Subcutaneous abdominal adipose tissue (tissue), 5 donors: ENCODE results near the gene SURF2.

Source experiments
- H3K27ac ChIP-seq: one replicate; pipeline ENCODE4 v1.7.0; 2013; ENCODE audit warnings: low read depth, mild to moderate bottlenecking, inconsistent platforms, low read length, moderate library complexity
- H3K27me3 ChIP-seq, 5 donors: one replicate each; pipeline ENCODE4 v1.7.0; 2013; ENCODE audit warnings: low read length in 5 of 5, inconsistent platforms in 1 of 5; ENCODE audit not compliant: control insufficient read depth in 5 of 5, insufficient read depth in 4 of 5
- H3K36me3 ChIP-seq, 5 donors: one replicate each; pipeline ENCODE4 v1.7.0; 2013; ENCODE audit warnings: low read length in 5 of 5; ENCODE audit not compliant: control insufficient read depth in 5 of 5, insufficient read depth in 5 of 5
- H3K4me1 ChIP-seq, 5 donors: one replicate each; pipeline ENCODE4 v1.7.0; 2013; ENCODE audit warnings: low read length in 5 of 5, mild to moderate bottlenecking in 3 of 5, moderate library complexity in 1 of 5; ENCODE audit not compliant: control insufficient read depth in 5 of 5, insufficient read depth in 5 of 5
- H3K4me3 ChIP-seq, 5 donors: one replicate each; pipeline ENCODE4 v1.7.0; 2013; ENCODE audit warnings: low read length in 5 of 5, low read depth in 1 of 5
- H3K9ac ChIP-seq, 5 donors: one replicate each; pipeline ENCODE4 v1.7.0; 2013; ENCODE audit warnings: low read length in 5 of 5, mild to moderate bottlenecking in 4 of 5, moderate library complexity in 3 of 5
- H3K9me3 ChIP-seq, 5 donors: one replicate each; pipeline ENCODE4 v1.7.0; 2013; ENCODE audit warnings: low read length in 5 of 5; ENCODE audit not compliant: control insufficient read depth in 5 of 5
- donor health status: healthy.
- donor health status: healthy.
- donor health status: healthy.
- donor health status: healthy.
- donor health status: healthy.

Gene SURF2

GRCh38 chr9:133344979-133345378 is 11.4 kb upstream of the SURF2 start:
- Histone ChIP-seq H3K4me3 (no peak overlapping the region), H3K4me1 (peaks cover 11 to 63% (median 45%) of the 10 kb centered on the region in 5 donors), H3K36me3 (peaks cover 0 to 72% (median 65%) of the 10 kb centered on the region in 5 donors), H3K27me3 (no peaks in the 10 kb centered on the region), H3K27ac (no peak overlapping the region), H3K9ac (peak overlapping the region in 1 of 5 donors; percentile 35), H3K9me3 (no peaks in the 10 kb centered on the region)

DNA sequence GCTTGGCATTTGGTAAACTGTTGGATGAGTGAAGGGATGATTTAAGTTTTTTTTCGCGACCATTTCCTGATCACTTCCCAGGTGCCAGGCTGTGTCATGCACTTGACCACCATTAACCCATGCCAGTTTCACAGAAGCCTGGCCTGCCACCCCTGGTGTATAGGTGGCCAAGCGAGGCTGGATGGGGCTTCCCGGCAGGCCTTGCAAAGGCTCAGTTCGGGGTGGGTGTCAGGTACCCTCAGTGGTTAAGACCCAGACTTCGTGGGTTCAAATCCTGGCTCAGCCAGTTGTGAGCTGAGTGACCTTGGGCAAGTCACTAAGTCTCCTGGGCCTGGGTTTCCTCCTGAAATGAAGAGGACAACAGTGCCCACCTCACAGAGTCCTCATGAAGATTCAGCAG is 10.8 kb upstream of the SURF2 start:
- Histone ChIP-seq H3K27me3 (no peaks in the 10 kb centered on the region), H3K27ac (no peak overlapping the region), H3K4me3 (no peak overlapping the region), H3K4me1 (peaks cover 10 to 57% (median 42%) of the 10 kb centered on the region in 5 donors), H3K9ac (peak overlapping the region in 2 of 5 donors; percentile 5 to 35), H3K9me3 (no peaks in the 10 kb centered on the region), H3K36me3 (peaks cover under 1 to 72% (median 66%) of the 10 kb centered on the region in 5 donors)

DNA sequence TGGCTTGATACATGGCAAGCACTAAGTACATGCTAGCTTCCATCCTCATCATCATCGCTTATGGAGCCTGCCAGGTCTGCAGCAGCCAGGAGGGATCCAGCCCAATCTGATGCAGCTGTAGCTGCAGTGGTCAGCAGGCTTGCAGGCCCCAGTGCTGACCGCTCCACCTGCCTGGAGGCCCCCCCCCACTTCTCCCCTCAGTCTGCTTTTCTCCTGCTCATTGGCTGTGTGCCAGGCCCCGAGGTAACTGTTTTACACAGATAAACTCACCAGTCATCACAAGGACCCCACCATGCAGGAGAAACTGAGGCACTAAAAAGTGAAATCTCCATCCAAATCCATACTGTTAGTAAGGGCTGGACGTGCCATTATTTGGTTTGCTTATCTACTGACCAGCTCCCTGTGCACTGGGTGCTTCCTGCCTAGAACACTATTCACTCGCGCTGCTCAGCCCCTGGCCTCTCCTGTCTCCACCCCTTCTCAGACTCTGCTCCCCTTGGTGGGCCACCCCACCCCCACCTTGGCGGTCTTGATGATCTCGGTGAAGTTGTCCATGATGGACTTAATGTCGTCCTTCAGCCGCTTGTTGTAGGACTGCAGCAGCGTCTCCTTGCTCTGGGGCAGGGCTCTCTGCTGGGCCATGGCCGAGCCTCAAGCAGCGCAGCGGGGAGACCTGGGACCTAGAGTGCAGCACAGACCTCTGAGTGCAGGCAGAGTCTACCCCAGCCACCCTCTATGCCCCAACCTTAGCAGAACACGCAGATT is 10.1 kb upstream of the SURF2 start:
- Histone ChIP-seq H3K36me3 (peaks cover 5 to 72% (median 66%) of the 10 kb centered on the region in 5 donors), H3K4me3 (peak overlapping the region in 4 of 5 donors; percentile 94 to 99 (median 96)), H3K9ac (peak overlapping the region in 3 of 5 donors; percentile 76 to 79 (median 76)), H3K27me3 (no peaks in the 10 kb centered on the region), H3K27ac (peak overlapping the region; percentile 92), H3K4me1 (peaks cover 10 to 52% (median 39%) of the 10 kb centered on the region in 5 donors), H3K9me3 (no peaks in the 10 kb centered on the region)

GRCh38 chr9:133347515-133347984 is 8.8 kb upstream of the SURF2 start:
- Histone ChIP-seq H3K9ac (peak overlapping the region; percentile 26 to 99 (median 98)), H3K9me3 (peaks cover 0 to 2% (median 0%) of the 10 kb centered on the region in 5 donors), H3K36me3 (peaks cover 5 to 72% (median 66%) of the 10 kb centered on the region in 5 donors), H3K4me3 (peak overlapping the region in 4 of 5 donors; percentile 94 to 99 (median 96)), H3K27ac (peak overlapping the region; percentile 92), H3K4me1 (peaks cover 10 to 47% (median 37%) of the 10 kb centered on the region in 5 donors), H3K27me3 (no peaks in the 10 kb centered on the region)

DNA sequence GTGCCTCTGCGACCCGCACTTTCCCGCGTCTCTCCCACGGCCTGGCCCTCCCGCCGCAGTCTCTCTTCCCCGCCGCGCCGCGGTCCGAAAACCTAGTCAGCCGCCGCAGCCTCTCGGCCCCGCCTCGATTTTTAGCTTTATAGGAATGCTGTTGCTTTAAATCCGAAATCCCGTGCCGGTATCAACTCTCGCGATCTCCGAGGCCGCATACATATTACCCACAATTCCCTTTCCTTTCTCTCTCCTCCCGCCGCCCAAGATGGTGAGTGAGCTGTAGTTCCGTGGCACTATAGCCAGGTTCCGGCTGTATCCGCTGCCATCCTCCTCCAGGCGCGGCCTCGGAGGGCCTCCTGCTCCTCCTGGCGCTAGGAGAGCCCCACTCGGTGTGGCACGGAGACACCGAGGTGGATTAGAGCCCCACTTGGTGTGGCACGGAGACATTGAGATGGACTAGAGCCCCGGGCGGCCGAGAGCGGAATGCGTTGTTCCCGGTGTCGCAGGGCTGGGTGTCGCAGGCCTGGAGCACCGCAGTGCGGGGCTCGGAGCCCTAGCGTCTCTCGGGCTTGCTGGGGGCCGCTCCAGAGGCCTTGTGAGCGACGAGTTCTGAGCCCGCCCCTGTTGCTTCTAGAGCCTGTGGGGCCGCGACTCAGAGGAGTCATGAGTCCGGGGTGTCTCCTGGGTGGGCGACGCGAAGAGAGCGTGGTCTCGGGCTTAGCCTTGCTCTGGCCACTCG is 8.2 kb upstream of the SURF2 start, which contains the start of the genes MED22 and RPL7A:
MED22 (minus strand) TSS at position 147 of the 733 bp plus-strand sequence. CDS start 1,469 bp downstream, outside the sequence.
RPL7A (plus strand) TSS at position 234 of the 733 bp plus-strand sequence; CDS start at position 260, 26 bp downstream.
- H3K27ac ChIP-seq, result peak within 1 kb of the TSS; percentile 92
- H3K9ac ChIP-seq, result peak within 1 kb of the TSS; percentile 75 to 99 (median 99)
- H3K4me1 ChIP-seq, result peaks cover 10 to 42% (median 35%) of the 10 kb centered on the region in 5 donors

DNA sequence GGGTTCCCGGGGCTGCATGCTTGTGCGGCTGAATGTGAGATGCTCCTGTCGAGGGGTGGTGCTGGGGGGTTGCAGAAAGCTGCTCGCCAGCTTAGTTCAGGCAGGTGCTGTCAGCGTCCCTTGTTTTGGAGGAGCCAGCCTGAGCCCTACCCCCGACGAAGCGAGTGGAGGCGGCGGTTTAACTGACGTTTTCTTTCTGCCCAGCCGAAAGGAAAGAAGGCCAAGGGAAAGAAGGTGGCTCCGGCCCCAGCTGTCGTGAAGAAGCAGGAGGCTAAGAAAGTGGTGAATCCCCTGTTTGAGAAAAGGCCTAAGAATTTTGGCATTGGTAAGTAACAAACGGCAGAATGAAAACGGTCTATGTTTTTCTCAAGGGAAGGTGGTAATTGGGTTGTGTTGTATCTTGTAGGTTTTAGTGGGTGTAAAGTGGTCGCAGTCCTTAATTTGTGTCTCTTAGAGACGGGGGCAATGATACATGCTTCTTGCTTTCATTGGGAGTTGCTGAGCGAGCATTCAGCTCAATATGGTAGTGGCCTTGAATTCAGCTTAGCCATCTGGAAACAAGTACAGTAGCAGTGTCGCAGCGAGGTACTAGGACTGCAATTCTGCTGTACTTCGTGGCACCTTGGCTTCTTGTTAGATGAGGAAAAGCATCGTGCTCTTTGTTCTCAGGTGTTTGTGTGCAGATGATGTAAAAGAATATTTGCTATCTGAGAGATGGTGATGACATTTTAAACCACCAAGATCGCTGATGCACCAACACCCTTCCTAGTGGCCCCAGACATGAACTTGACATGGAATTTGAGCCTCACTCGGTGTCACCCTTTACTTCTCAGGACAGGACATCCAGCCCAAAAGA is 7.4 kb upstream of the SURF2 start:
- Histone ChIP-seq H3K36me3 (peaks cover 5 to 70% (median 58%) of the 10 kb centered on the region in 5 donors), H3K4me1 (peaks cover 10 to 42% (median 35%) of the 10 kb centered on the region in 5 donors), H3K27ac (peak overlapping the region; percentile 92), H3K27me3 (no peaks in the 10 kb centered on the region), H3K9me3 (peaks cover 0 to 2% (median 0%) of the 10 kb centered on the region in 5 donors), H3K9ac (peak overlapping the region; percentile 75 to 99 (median 99)), H3K4me3 (peak overlapping the region; percentile 84 to 99 (median 95))

More for the DNA sequence above, 8.2 kb upstream of the SURF2 start, which contains the start of the genes MED22 and RPL7A:
- Histone ChIP-seq H3K36me3 (peaks cover 5 to 72% (median 64%) of the 10 kb centered on the region in 5 donors), H3K27me3 (no peaks in the 10 kb centered on the region), H3K4me3 (peak within 1 kb of the TSS; percentile 84 to 99 (median 95)), H3K9me3 (peaks cover 0 to 2% (median 0%) of the 10 kb centered on the region in 5 donors)

GRCh38 chr9:133349965-133350616 is 6.3 kb upstream of the SURF2 start:
- Histone ChIP-seq H3K9ac (peak overlapping the region in 3 of 5 donors; percentile 99), H3K27ac (no peak overlapping the region), H3K27me3 (no peaks in the 10 kb centered on the region), H3K4me1 (peaks cover 11 to 48% (median 37%) of the 10 kb centered on the region in 5 donors), H3K9me3 (peaks cover 0 to 2% (median 0%) of the 10 kb centered on the region in 5 donors), H3K36me3 (peaks cover 5 to 66% (median 47%) of the 10 kb centered on the region in 5 donors), H3K4me3 (no peak overlapping the region)

GRCh38 chr9:133351526-133351907 is 4.8 kb upstream of the SURF2 start:
- H3K4me1 ChIP-seq, result peaks cover 8 to 50% (median 39%) of the 10 kb centered on the region in 5 donors
- H3K36me3 ChIP-seq, result peaks cover 5 to 55% (median 41%) of the 10 kb centered on the region in 5 donors

More at GRCh38 chr9:133351526-133351907, 4.8 kb upstream of the SURF2 start:
- H3K9me3 ChIP-seq, result peaks cover 0 to 2% (median 0%) of the 10 kb centered on the region in 5 donors
- no peaks in the 10 kb centered on the region for H3K27me3 ChIP-seq
- H3K9ac ChIP-seq, result no peak overlapping the region
- H3K27ac ChIP-seq, result no peak overlapping the region
- H3K4me3 ChIP-seq, result no peak overlapping the region
